H1 (cell line): ENCODE results near the gene IL18BP. TPM values are rescaled to one million over a fixed set of nuclear protein-coding genes. Genes with fewer than 3 reads are reported as not detected.

Experiments used
- CTCF ChIA-PET: fragments of 300-600 bp; sonication (Branson Sonifier 250); formaldehyde crosslinking; loops from one replicate; lab custom pipeline; 2021; ENCODE audit not compliant: partially characterized antibody; lab: Charles Lee
- POLR2A ChIA-PET: fragments of 300-600 bp; sonication (Branson Sonifier 250); formaldehyde crosslinking; loops from one replicate; lab custom pipeline; 2021; ENCODE audit warnings: inconsistent platforms; ENCODE audit not compliant: partially characterized antibody; lab: Charles Lee
- DNase-seq, 2 experiments: peaks; one replicate each; pipeline versions ENCODE4 v3.0.0 to v3.0.0-alpha.2; 2010 to 2022; ENCODE audit warnings: low spot score in 2 of 2, low read depth in 1 of 2, mixed read lengths in 1 of 2
- FAIRE-seq: peaks from 2 replicates; lab custom pipeline; 2011; peaks lifted over from hg19 to GRCh38; lab: Jason Lieb, UNC
- H2AFZ ChIP-seq: 2 replicates; pipeline ENCODE4 v1.8.1; 2012; ENCODE audit warnings: low read length, inconsistent platforms
- H2AK5ac ChIP-seq: 2 replicates; pipeline ENCODE4 v1.6.1; 2013; ENCODE audit warnings: low read depth, low read length
- H2BK120ac ChIP-seq: replicated peaks from 2 replicates; pipeline ENCODE3; 2013; ENCODE audit warnings: low read depth, low read length, inconsistent platforms
- H2BK12ac ChIP-seq: 2 replicates; pipeline ENCODE4 v1.6.1; 2013; ENCODE audit warnings: low read depth, low read length
- H2BK15ac ChIP-seq: 2 replicates; pipeline ENCODE4 v1.6.1; 2013; ENCODE audit warnings: low read length
- H2BK20ac ChIP-seq: 2 replicates; pipeline ENCODE4 v1.6.1; 2013; ENCODE audit warnings: low read length
- H2BK5ac ChIP-seq: 2 replicates; pipeline ENCODE4 v1.6.1; 2013; ENCODE audit warnings: low read depth, low read length
- H3K14ac ChIP-seq: 2 replicates; pipeline ENCODE4 v1.6.1; 2013; ENCODE audit warnings: inconsistent platforms; ENCODE audit not compliant: insufficient read length
- H3K18ac ChIP-seq: 2 replicates; pipeline ENCODE4 v1.6.1; 2013; ENCODE audit warnings: low read length; ENCODE audit errors: extremely low read depth
- H3K23ac ChIP-seq: 2 replicates; pipeline ENCODE4 v1.6.1; 2013; ENCODE audit warnings: inconsistent platforms; ENCODE audit not compliant: insufficient read length
- H3K23me2 ChIP-seq: 2 replicates; pipeline ENCODE4 v1.6.1; 2013; ENCODE audit warnings: low read depth, low read length
- H3K27ac ChIP-seq: 2 replicates; pipeline ENCODE4 v1.6.1; 2011; ENCODE audit warnings: low read depth, low read length, inconsistent platforms
- H3K27me3 ChIP-seq, 4 experiments: replicated peaks in 1 of 4; 1 replicate in 1 of 4; 2 replicates in 3 of 4; pipeline versions ENCODE4 v1.6.1 to v1.8.1; 2011 to 2013; ENCODE audit warnings: low read length in 3 of 4, mild to moderate bottlenecking in 3 of 4, inconsistent platforms in 2 of 4, mixed read lengths in 2 of 4, moderate library complexity in 1 of 4; ENCODE audit not compliant: control insufficient read depth in 3 of 4, insufficient read depth in 3 of 4; ENCODE audit errors: extremely low read depth in 1 of 4
- H3K36me3 ChIP-seq, 4 experiments: 2 replicates each; pipeline versions ENCODE4 v1.6.1 to v1.8.1; 2011 to 2013; ENCODE audit warnings: mild to moderate bottlenecking in 4 of 4, low read length in 3 of 4, moderate library complexity in 2 of 4, control low read depth in 1 of 4, inconsistent platforms in 1 of 4; ENCODE audit not compliant: insufficient read depth in 4 of 4, control insufficient read depth in 2 of 4
- H3K4ac ChIP-seq: replicated peaks from 2 replicates; pipeline ENCODE3; 2013; ENCODE audit warnings: low read length, low read depth, mixed read lengths, inconsistent platforms; ENCODE audit not compliant: insufficient read length
- H3K4me1 ChIP-seq, 4 experiments: replicated peaks in 1 of 4; 1 replicate in 1 of 4; 2 replicates in 3 of 4; pipeline versions ENCODE4 v1.6.1 to v1.8.1; 2011 to 2013; ENCODE audit warnings: low read length in 3 of 4, inconsistent platforms in 2 of 4, mixed read lengths in 1 of 4; ENCODE audit not compliant: insufficient read depth in 4 of 4, control insufficient read depth in 3 of 4
- H3K4me2 ChIP-seq, 2 experiments: 2 replicates each; pipeline versions ENCODE4 v1.6.1 to v1.8.1; 2011 to 2013; ENCODE audit warnings: low read depth in 2 of 2, low read length in 2 of 2, control low read depth in 1 of 2, inconsistent platforms in 1 of 2, mild to moderate bottlenecking in 1 of 2; ENCODE audit not compliant: insufficient read depth in 1 of 2
- H3K4me3 ChIP-seq, 4 experiments: fragments of 200-600, 300-600 bp in 1 of 4; sonication (generic), shearing (Covaris generic), sonication (Bioruptor Twin) in 1 of 4; 2 replicates each; pipeline versions ENCODE4 v1.5.1 to v1.8.1; 2011 to 2016; ENCODE audit warnings: low read length in 4 of 4, low read depth in 3 of 4, control low read depth in 2 of 4, inconsistent platforms in 2 of 4, mild to moderate bottlenecking in 2 of 4, mixed read lengths in 1 of 4, moderate library complexity in 1 of 4; ENCODE audit not compliant: insufficient read depth in 2 of 4; ENCODE audit errors: extremely low read depth in 1 of 4
- H3K56ac ChIP-seq: replicated peaks from 2 replicates; pipeline ENCODE3; 2013; ENCODE audit warnings: low read depth, mild to moderate bottlenecking, mixed read lengths, low read length, inconsistent platforms; ENCODE audit not compliant: insufficient read length
- H3K79me1 ChIP-seq: 2 replicates; pipeline ENCODE4 v1.6.1; 2013; ENCODE audit warnings: low read depth, low read length, control low read depth
- H3K79me2 ChIP-seq, 2 experiments: 2 replicates each; pipeline versions ENCODE4 v1.6.1 to v1.8.1; 2012 to 2013; ENCODE audit warnings: low read length in 2 of 2, mild to moderate bottlenecking in 2 of 2, inconsistent platforms in 1 of 2; ENCODE audit not compliant: insufficient read depth in 2 of 2, control insufficient read depth in 1 of 2
- H3K9ac ChIP-seq, 4 experiments: replicated peaks in 1 of 4; 1 replicate in 1 of 4; 2 replicates in 3 of 4; pipeline versions ENCODE4 v1.6.1 to v1.8.1; 2011 to 2013; ENCODE audit warnings: low read depth in 3 of 4, low read length in 3 of 4, control low read depth in 2 of 4, mild to moderate bottlenecking in 2 of 4, moderate library complexity in 2 of 4, inconsistent platforms in 1 of 4; ENCODE audit errors: extremely low read depth in 1 of 4
- H3K9me3 ChIP-seq, 2 experiments: 2 replicates each; pipeline versions ENCODE4 v1.6.1 to v1.8.1; 2012 to 2013; ENCODE audit warnings: mild to moderate bottlenecking in 2 of 2, moderate library complexity in 2 of 2, control low read depth in 1 of 2, inconsistent platforms in 1 of 2, low read depth in 1 of 2, low read length in 1 of 2, mixed read lengths in 1 of 2; ENCODE audit not compliant: insufficient read depth in 2 of 2
- H4K20me1 ChIP-seq, 2 experiments: replicated peaks in 1 of 2; 2 replicates each; pipeline versions ENCODE3 to v1.8.1; 2011 to 2013; ENCODE audit warnings: inconsistent platforms in 2 of 2, low read length in 2 of 2, mild to moderate bottlenecking in 1 of 2; ENCODE audit not compliant: insufficient read depth in 2 of 2, control insufficient read depth in 1 of 2
- H4K5ac ChIP-seq: 2 replicates; pipeline ENCODE4 v1.6.1; 2013; ENCODE audit warnings: low read length, low read depth, mixed read lengths, inconsistent platforms; ENCODE audit not compliant: insufficient read length
- H4K8ac ChIP-seq: 2 replicates; pipeline ENCODE4 v1.8.0; 2013; ENCODE audit warnings: mild to moderate bottlenecking, moderate library complexity, low read length, inconsistent platforms; ENCODE audit not compliant: insufficient read depth; ENCODE audit errors: extremely low read depth
- H4K91ac ChIP-seq: replicated peaks from 2 replicates; pipeline ENCODE3; 2013; ENCODE audit warnings: low read length, mixed read lengths, inconsistent platforms; ENCODE audit not compliant: insufficient read length
- CREB1 ChIP-seq: IDR thresholded peaks from 2 replicates; pipeline ENCODE4 v1.6.1; 2012; ENCODE audit warnings: inconsistent platforms
- CTCF ChIP-seq, 3 experiments: IDR thresholded peaks; 1 replicate in 2 of 3; 2 replicates in 1 of 3; pipeline versions ENCODE4 v1.5.1 to v1.6.1; 2011; ENCODE audit warnings: low read length in 3 of 3, mild to moderate bottlenecking in 3 of 3, inconsistent platforms in 2 of 3, low read depth in 1 of 3, moderate library complexity in 1 of 3; ENCODE audit not compliant: insufficient read depth in 1 of 3; ENCODE audit errors: control extremely low read depth in 1 of 3
- FOSL1 ChIP-seq: IDR thresholded peaks from 2 replicates; pipeline ENCODE4 v1.6.1; 2011; ENCODE audit warnings: mild to moderate bottlenecking, low read depth, low read length, moderate library complexity; ENCODE audit not compliant: insufficient read depth
- HDAC2 ChIP-seq, 2 experiments: fragments of 300-600 bp in 1 of 2; sonication (generic) in 1 of 2; IDR thresholded peaks; 2 replicates each; pipeline ENCODE4 v1.6.1; 2011 to 2012; ENCODE audit warnings: low read depth in 2 of 2, low read length in 2 of 2, mild to moderate bottlenecking in 2 of 2, moderate library complexity in 2 of 2, borderline replicate concordance in 1 of 2, inconsistent platforms in 1 of 2
- KDM1A ChIP-seq: fragments of 200-600, 300-600 bp; sonication (generic); IDR thresholded peaks from 2 replicates; pipeline ENCODE4 v1.7.1; 2016; ENCODE audit warnings: mild to moderate bottlenecking, low read length, borderline replicate concordance
- POLR2A ChIP-seq, 2 experiments: IDR thresholded peaks; 1 replicate in 1 of 2; 2 replicates in 1 of 2; pipeline ENCODE4 v1.6.1; 2011; ENCODE audit warnings: low read depth in 2 of 2, low read length in 2 of 2, mild to moderate bottlenecking in 2 of 2; ENCODE audit errors: control extremely low read depth in 1 of 2
- POLR2AphosphoS5 ChIP-seq: IDR thresholded peaks from 2 replicates; pipeline ENCODE4 v1.6.1; 2011; ENCODE audit warnings: low read depth, low read length
- TCF12 ChIP-seq: IDR thresholded peaks from 2 replicates; pipeline ENCODE4 v1.6.1; 2011; ENCODE audit warnings: low read depth, mild to moderate bottlenecking, low read length
- TEAD4 ChIP-seq: IDR thresholded peaks from 2 replicates; pipeline ENCODE4 v1.6.1; 2012; ENCODE audit warnings: low read depth, low read length, inconsistent platforms, mixed read lengths
- WGBS, 2 experiments: shearing (Covaris generic) in 1 of 2; methylation state at CpG; one replicate each; pipeline versions ENCODE4 v1.1.6 to v1.1.7; 2013 to 2015; ENCODE audit warnings: low lambda C conversion rate in 2 of 2, mixed read lengths in 2 of 2, inconsistent platforms in 1 of 2, low coverage in 1 of 2, missing lambda C conversion rate in 1 of 2; ENCODE audit not compliant: insufficient replicate concordance in 2 of 2, insufficient coverage in 1 of 2, insufficient read length in 1 of 2; ENCODE audit errors: extremely low coverage in 1 of 2, missing lambda C conversion rate in 1 of 2; 5-methylcytosine and 5-hydroxymethylcytosine counted together
- polyA plus RNA-seq, 7 experiments: library from polyadenylated mRNA; depleted of rRNA in 3 of 7; stranded (reverse) in 5 of 7; unstranded in 2 of 7; fragments of >200 nt in 5 of 7; fragments of 200-250 nt in 2 of 7; gene quantifications; 1 replicate in 5 of 7; 2 replicates in 1 of 7; 4 replicates in 1 of 7; pipeline versions ENCODE4 v1.2.1 to v1.2.3, GENCODE V29; 2011 to 2013; ENCODE audit warnings: missing spikeins in 2 of 7, mixed read lengths in 2 of 7
- total RNA-seq: library from RNA; stranded (reverse); fragmentation: NEBNext Ultra II Directional; extraction: Animal tissue kit (Norgen Biotek cat#: 25700); gene quantifications from 2 replicates; pipeline ENCODE4 v1.2.1, GENCODE V29; 2021

IL18BP gene
- total and polyA plus RNA-seq, 2 of the 8 experiments (the other 6 are each of a cell fraction or from before 2014, with no cell fraction given): 9.8 to 17.0 TPM

GRCh38 chr11:72004515-72005346 lies 6.0 kb downstream of the IL18BP start:
- H3K27me3 ChIP-seq: no peaks in the 10 kb centered on the region
- no peak overlapping the region for H3K23ac ChIP-seq
- H3K4me1 ChIP-seq: no peaks in the 10 kb centered on the region
- H4K91ac ChIP-seq: no peak overlapping the region
- ChIA-PET CTCF (interaction anchor here (0.9 to 3.5 kb wide), 8 partner anchors 9 to 88 kb away, joined by 3 to 17 read pairs (median 4); no protein-coding TSS in a partner anchor), POLR2A (interaction anchor here (1.2 to 1.8 kb wide), 6 partner anchors 9 to 234 kb away, joined by 3 to 7 read pairs (median 4); no protein-coding TSS in a partner anchor)
- no peaks in the 10 kb centered on the region for H3K9me3 ChIP-seq
- H2AFZ ChIP-seq: no peak overlapping the region
- no peak overlapping the region for H2BK120ac ChIP-seq
- H4K8ac ChIP-seq: no peak overlapping the region
- no peak overlapping the region for H2BK15ac ChIP-seq
- no peak overlapping the region for H3K14ac ChIP-seq
- no peak overlapping the region for H3K27ac ChIP-seq
- H2BK20ac ChIP-seq: no peak overlapping the region
- H3K4me2 ChIP-seq: no peak overlapping the region
- H3K36me3 ChIP-seq: peaks cover 44 to 79% (median 64%) of the 10 kb centered on the region in 4 experiments
- H2BK5ac ChIP-seq: no peak overlapping the region
- FAIRE-seq (no peak), DNase-seq (no peak)
- no peak overlapping the region for H2BK12ac ChIP-seq
- no peak overlapping the region for H3K18ac ChIP-seq
- H3K56ac ChIP-seq: no peak overlapping the region
- WGBS, 2 experiments: 94% methylated on average over 16 of the region's 16 CpGs; no CpG with 5 or more reads in 1 of the 2 experiments
- H3K79me1 ChIP-seq: no peaks in the 10 kb centered on the region
- H3K4me3 ChIP-seq: no peak overlapping the region
- H3K23me2 ChIP-seq: no peaks in the 10 kb centered on the region
- H4K20me1 ChIP-seq: peaks cover 24 to 29% of the 10 kb centered on the region in 2 experiments
- H3K79me2 ChIP-seq: no peaks in the 10 kb centered on the region
- no peak overlapping the region for H3K4ac ChIP-seq
- H3K9ac ChIP-seq: no peak overlapping the region
- H4K5ac ChIP-seq: no peak overlapping the region
- no peak overlapping the region for H2AK5ac ChIP-seq
- no peak for TF ChIP-seq CREB1
- no peak for TF ChIP-seq CTCF (IDR thresholded peaks at IDR 0.05; ENCODE audit: control extremely low read depth in 1 of 3, insufficient read depth in 1 of 3, low read depth in 1 of 3, low read length in 3 of 3)
- TF ChIP-seq HDAC2 (IDR thresholded peaks at IDR 0.05; ENCODE audit: borderline replicate concordance in 1 of 2, low read depth in 2 of 2, low read length in 2 of 2): no peak
- TF ChIP-seq TEAD4: no peak
- TF ChIP-seq POLR2A (IDR thresholded peaks at IDR 0.05; ENCODE audit: control extremely low read depth in 1 of 2, low read depth in 2 of 2, low read length in 2 of 2): peak in 1 of 2 experiments; percentile 19; a peak in 1 of 3 replicates
- TF ChIP-seq FOSL1: no peak
- TF ChIP-seq TCF12: no peak
- TF ChIP-seq KDM1A: no peak
- peak; percentile 50; the same call in 1 of the 2 replicates for TF ChIP-seq POLR2AphosphoS5
